HS-5 (cell line): Measurements from ENCODE around the gene FOSL2.

ENCODE experiments used
- DNase-seq: peaks from one replicate; pipeline ENCODE4 v3.0.0-alpha.2; 2012; ENCODE audit warnings: low read depth

Gene FOSL2

GRCh38 chr2:28412625-28413151 lies 20.0 kb downstream of the FOSL2 start:
- no peak for DNase-seq

- no peak for DNase-seq
Observed at GRCh38 chr2:28413152-28413898, 20.7 kb downstream of the FOSL2 start.

GRCh38 chr2:28413899-28414295 lies 21.2 kb downstream of the FOSL2 start:
- no peak for DNase-seq

GRCh38 chr2:28414583-28414982 lies 21.9 kb downstream of the FOSL2 start:
- no peak for DNase-seq

- DNase-seq, result no peak
Observed at GRCh38 chr2:28415010-28415409, 22.4 kb downstream of the FOSL2 start.

- no peak for DNase-seq
Observed at GRCh38 chr2:28415715-28416114, 23.1 kb downstream of the FOSL2 start.

- no peak for DNase-seq
Observed at GRCh38 chr2:28419003-28419402, 26.3 kb downstream of the FOSL2 start.

- no peak for DNase-seq
Observed at GRCh38 chr2:28419443-28420270, 27.0 kb downstream of the FOSL2 start.

GRCh38 chr2:28420722-28421121 lies 28.1 kb downstream of the FOSL2 start:
- DNase-seq, result no peak

GRCh38 chr2:28422908-28423741 lies 30.5 kb downstream of the FOSL2 start:
- DNase-seq, result no peak

- no peak for DNase-seq
Observed at GRCh38 chr2:28423856-28424605, 31.4 kb downstream of the FOSL2 start.

GRCh38 chr2:28424799-28425463 lies 32.3 kb downstream of the FOSL2 start:
- DNase-seq, result no peak

- DNase-seq, result no peak
Observed at GRCh38 chr2:28425464-28425835, 32.8 kb downstream of the FOSL2 start.

GRCh38 chr2:28427741-28428415 lies 35.2 kb downstream of the FOSL2 start:
- no peak for DNase-seq

GRCh38 chr2:28428486-28428885 lies 35.8 kb downstream of the FOSL2 start:
- no peak for DNase-seq

GRCh38 chr2:28429636-28430376 lies 37.1 kb downstream of the FOSL2 start:
- DNase-seq, result no peak

GRCh38 chr2:28430377-28430765 lies 37.7 kb downstream of the FOSL2 start:
- no peak for DNase-seq

GRCh38 chr2:28430788-28431418 lies 38.2 kb downstream of the FOSL2 start:
- DNase-seq, result no peak

GRCh38 chr2:28431741-28432140 lies 39.1 kb downstream of the FOSL2 start:
- DNase-seq, result no peak
